NCI-H128 (cell line): ENCODE measurements around the gene ATP11C.
A peak's percentile ranks its signal among the peaks of the same experiment; 100 is the strongest.
"Not testable (repeated sequence)": the region's sequence is repeated elsewhere in the genome, so short reads cannot be mapped to it uniquely, and the experiment has no call there.

Source experiments
- DNase-seq: peaks from one replicate; lab custom pipeline; 2025; ENCODE audit not compliant: unreplicated experiment; lab: John Stamatoyannopoulos, UW

ATP11C gene

DNA sequence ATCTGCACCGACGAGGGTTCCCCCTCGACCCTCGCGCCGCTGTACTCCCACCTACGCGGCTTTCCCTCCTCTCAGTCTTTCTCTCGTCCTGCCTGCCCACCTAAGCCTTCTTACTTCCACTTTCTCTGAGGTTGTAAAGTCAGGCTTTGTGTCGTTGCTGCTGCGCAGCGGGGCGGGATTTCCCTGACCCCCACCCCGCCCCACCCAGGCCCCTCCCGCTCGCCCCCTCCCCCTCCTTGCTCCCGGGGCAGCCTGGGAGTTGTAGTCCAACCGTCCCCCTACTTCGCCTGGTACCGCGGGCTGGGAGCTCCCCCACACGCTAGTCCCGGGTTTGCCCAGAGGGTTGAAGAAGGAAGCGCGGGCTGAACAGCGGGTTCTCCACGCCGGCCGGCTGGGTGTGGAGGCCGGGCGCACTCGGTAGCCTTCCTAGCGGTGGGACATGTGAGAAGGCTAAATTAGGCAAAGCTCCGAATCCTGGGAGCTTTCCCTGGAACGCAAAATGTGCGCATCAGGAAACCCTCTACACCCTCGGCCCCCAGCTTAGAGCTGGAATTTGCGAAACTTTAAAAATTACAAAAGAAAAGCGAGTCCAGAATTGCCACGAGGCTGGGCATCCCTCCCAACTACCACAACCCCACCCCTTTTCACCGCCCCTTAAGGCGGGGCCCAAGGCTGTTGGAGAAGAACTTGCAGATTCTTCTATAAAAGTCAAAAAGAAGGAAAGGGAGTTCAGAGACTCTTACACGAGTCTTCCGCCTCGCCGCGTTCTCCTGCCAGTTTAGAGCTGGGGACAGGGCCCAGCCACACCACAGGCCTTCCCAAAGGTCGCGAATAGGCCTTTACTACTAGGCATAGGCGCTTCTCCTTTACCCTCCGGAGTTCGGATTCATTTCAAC, at the start of gene ATP11C:
TSS of gene ATP11C (minus strand) at position 153 of the 896 bp plus-strand sequence. CDS start 1,011 bp downstream, outside the sequence.
- DNase-seq = peak; percentile 6

DNA sequence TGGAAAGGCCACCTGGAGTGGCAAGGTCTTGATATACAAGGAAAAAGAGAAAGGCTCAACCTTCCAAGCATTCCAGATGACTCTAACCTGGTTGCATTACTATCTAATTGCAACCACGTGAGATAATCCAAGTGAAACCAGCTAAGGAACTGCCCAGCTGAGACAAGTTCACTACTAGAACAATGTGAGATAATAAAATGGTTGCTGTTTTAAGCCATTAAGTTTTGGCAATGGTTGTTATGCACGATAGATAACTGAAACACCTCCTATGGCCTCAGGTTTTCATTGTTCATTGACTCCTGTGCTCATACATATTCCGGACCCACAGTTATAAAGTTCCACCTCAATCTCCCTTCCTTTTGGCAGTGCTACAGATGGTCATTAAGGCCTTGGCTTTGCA, 41.6 kb upstream of the ATP11C start:
- no peak for DNase-seq

GRCh38 chrX:139972629-139973624, 40.1 kb upstream of the ATP11C start:
- DNase-seq = no peak

DNA sequence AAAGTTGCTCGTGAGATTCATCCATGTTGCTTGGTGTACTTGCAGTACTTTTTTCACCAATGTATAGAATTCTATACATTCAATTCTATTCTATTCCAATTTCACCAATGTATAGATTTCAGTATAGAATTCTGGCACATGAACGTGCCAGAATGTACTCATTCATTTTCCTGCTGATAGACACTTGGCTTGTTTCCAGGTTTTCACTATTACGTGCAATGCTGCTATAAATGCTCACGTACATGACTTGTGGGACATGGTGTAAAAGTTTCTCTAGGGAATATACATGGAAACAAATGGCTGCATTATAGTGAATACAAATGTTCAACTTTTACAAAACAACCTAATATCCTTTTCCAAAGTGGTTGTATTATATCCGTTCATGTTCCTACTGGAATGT, 39.3 kb upstream of the ATP11C start:
- DNase-seq = no peak

DNA sequence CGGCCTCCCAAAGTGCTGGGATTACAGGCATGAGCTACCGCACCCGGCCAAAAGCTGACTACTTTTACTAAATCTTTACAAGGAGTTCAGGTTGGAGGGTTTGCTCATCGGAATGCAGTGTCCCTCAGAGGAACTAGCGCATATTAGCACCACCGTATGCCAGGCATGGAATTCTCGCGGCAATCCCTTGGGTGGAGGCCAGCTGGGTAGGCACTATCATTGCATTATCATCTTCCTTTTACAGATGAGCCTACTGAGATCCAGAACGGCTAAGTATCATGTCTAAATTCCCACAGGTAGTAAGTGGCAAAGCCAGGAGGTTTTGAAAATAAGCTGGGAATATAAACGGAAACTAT, 38.5 kb upstream of the ATP11C start:
- no peak for DNase-seq

- no peak for DNase-seq
Measured at GRCh38 chrX:139969286-139969685, 36.4 kb upstream of the ATP11C start.

GRCh38 chrX:139967750-139968149, 34.9 kb upstream of the ATP11C start:
- DNase-seq = no peak

DNA sequence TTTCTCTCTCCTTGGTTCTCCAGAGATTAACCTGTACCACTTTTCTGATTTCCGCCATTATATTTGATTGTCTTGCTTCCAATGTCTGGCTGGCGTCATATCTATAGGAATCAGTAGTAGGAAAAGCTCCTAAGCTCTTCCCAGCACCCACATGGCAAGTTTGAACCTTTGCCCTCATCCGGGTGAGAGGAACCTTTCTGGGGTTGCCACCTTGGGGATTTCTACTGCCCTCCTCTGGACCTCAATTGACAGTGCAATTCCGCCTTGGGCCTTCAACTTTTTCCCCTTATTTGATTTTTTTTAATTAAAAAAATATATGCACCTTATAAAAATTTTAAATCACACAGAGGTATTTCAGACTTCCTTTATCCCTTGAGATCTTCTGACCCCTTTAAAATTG, 34.4 kb upstream of the ATP11C start:
- DNase-seq = no peak

DNA sequence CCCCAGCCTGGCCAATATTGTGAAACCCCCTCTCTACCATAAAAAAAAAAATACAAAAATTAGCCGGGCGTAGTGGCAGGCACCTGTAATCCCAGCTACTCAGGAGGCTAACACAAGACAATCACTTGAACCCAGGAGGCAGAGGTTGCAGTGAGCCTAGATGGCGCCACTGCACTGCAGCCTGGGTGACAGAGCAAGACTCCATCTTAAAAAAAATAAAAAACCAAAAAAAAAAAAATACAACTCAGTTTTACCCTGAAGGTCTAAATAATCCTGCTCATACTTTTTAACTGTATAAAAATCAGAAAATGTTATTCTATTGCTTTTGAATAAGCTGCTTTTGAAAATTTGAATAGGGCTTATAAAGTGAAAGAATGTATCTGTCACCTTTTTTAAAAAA, 33.3 kb upstream of the ATP11C start:
- not testable (repeated sequence) for DNase-seq

- no peak for DNase-seq
Measured at GRCh38 chrX:139965421-139965820, 32.6 kb upstream of the ATP11C start, which contains the start of gene CXorf66. Gene CXorf66, minus strand, starts transcription at chrX:139965521. Its CDS starts 25 bp downstream, at chrX:139965496.

DNA sequence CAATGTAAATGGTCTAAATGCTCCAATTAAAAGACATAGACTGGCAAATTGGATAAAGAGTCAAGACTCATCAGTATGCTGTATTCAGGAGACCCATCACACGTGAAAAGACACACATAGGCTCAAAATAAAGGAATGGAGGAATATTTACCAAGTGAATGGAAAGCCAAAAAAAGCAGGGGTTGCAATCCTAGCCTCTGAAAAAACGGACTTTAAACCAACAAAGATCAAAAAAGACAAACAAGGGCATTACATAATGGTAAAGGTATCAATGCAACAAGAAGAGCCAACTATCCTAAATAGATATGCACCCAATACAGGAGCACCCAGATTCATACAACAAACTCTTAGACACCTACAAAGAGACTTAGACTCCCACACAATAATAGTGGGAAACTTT, 28.2 kb upstream of the ATP11C start:
- not testable (repeated sequence) for DNase-seq

- DNase-seq = no peak
Measured at GRCh38 chrX:139949703-139950102, 16.9 kb upstream of the ATP11C start.

GRCh38 chrX:139945075-139945474, 12.2 kb upstream of the ATP11C start:
- no peak for DNase-seq

- DNase-seq = no peak
Measured at GRCh38 chrX:139936259-139936658, 3.4 kb upstream of the ATP11C start.

GRCh38 chrX:139933904-139934303, 1.1 kb upstream of the ATP11C start:
- DNase-seq = no peak

DNA sequence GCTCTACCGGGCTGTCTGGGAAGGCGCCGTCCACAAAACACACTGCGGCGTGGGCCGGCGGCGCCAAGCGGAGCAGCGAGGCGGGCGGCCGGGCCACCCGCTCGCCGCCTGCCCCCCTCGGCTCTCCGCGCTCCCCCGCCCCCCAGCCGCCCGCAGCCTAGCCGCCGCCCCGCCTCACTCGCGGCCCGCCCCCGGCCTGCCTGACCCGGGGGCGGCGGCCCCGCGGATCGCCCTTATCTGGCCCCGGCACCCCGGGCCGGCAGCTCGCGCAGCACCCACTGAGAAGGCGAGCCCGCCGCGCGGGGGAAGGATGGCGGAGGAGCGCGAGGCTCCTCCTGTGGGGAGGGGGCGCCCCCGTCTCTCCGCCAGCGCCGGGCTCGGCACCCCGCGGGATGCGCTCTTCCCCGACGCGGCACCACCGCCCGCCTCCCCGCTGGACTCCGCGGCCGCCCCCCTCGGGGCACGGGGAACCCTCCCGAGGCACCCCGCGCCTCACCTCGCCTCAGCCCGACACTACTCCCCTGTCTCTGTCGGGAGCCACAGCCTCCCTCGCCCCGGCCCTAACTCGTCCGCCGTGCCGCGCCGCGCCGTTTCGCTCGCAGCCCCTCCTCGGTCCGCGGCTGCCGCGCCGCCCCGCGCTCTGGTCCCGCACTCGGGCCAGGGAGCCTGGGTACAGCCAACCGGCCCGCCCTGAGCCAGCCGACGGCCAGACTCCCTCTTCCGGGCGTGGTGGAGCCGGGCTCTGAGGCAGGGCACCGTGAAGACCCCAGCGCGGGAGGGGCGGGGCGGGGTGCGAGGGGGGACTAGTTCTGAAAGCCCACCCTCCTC, 566 bp downstream of the ATP11C start:
- DNase-seq = no peak

DNA sequence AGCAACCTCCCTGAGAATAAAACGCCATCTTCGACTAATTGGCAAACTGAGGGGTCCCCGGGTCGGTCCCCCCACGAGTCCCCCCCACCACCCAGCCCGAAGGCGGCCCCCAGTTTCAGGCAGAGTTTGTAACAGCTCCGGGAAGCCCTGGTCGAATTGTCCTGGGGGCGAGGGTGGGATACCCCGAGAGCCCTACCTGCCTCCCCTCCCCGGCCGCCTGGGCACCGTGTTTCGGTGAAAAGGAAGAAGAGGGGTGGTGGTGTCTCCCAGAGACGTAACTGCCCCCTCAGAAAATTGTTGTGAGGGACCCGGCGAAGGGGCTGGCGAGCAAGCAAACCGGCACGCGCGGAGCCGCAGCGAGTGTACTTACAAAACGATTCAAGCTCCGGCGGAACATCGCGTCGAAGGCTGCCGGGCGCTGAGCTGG, 1.2 kb downstream of the ATP11C start:
- no peak for DNase-seq

GRCh38 chrX:139930916-139931645, 1.8 kb downstream of the ATP11C start:
- DNase-seq = no peak

DNA sequence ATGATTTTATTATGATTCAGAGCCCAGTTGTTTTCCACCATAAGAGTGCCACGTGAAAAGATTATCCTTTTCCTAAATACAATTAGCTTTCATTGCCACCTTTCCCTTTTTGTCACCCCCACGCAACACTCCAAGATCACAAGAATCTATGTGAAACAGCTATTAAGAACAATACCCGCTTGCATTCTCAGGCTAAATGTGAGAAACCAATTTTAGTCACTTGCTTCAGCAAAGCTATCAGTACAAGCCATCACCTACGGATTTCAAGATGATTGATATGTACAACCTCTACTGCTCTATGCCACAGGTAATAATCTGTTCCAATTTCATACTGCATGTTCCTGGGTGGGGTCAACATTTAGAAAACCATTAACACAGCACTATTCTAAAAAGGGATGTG, 2.5 kb downstream of the ATP11C start:
- DNase-seq = no peak

DNA sequence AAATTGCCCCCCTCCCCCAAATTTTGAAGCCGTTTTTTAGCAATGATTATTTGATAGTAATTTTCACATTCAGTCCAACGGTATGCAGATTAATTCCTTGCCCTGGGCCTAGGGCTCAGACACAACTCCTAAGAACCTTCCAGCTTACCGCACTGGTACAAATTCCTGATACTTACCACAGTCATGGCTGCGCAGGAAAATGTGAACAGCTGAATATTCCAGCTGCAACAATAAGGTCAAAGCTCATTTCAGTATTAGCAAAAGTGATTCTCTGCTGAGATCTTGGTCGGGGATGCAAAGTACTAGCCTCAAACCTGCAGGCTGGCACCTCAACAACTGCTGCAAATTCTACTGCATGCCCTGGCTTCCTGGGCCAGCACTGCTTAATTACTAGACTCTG, 3.0 kb downstream of the ATP11C start:
- DNase-seq = no peak
